SK-N-SH (cell line): Measurements from ENCODE around the gene COPZ1. TPM values are rescaled to one million over a fixed set of nuclear protein-coding genes. Genes with fewer than 3 reads are reported as not detected.

Experiments
- CTCF ChIA-PET: fragments of 300-600, 350-600 bp; formaldehyde crosslinking; extraction: SDS; loops from one replicate; lab custom pipeline; 2021; lab: Yijun Ruan, JAX
- POLR2A ChIA-PET: fragments of 350-600 bp; sonication (Branson Sonifier 250); formaldehyde crosslinking; extraction: SDS; loops from one replicate; lab custom pipeline; 2020; ENCODE audit warnings: antibody characterized with exemption, inconsistent platforms; lab: Yijun Ruan, JAX
- DNase-seq: peaks from one replicate; pipeline ENCODE4 v3.0.0; 2012
- H2AFZ ChIP-seq: fragments of 200-600 bp; sonication (generic); 2 replicates; pipeline ENCODE4 v1.8.1; 2016; ENCODE audit warnings: antibody characterized with exemption, mild to moderate bottlenecking, low read depth
- H3F3A ChIP-seq: fragments of 200-600 bp; sonication (generic); replicated peaks from 2 replicates; pipeline ENCODE3; 2016; ENCODE audit warnings: antibody characterized with exemption, mild to moderate bottlenecking; ENCODE audit not compliant: insufficient read depth
- H3K27ac ChIP-seq, 2 experiments: fragments of 200-500 bp in 1 of 2; fragments of 200-600 bp in 1 of 2; sonication (Bioruptor generic) in 1 of 2; sonication (generic), shearing (Covaris generic) in 1 of 2; 2 replicates each; pipeline versions ENCODE4 v1.5.1 to v1.6.1; 2014 to 2016; ENCODE audit warnings: low read depth in 2 of 2, inconsistent platforms in 1 of 2, low read length in 1 of 2, mild to moderate bottlenecking in 1 of 2, mixed read lengths in 1 of 2
- H3K27me3 ChIP-seq: fragments of 200-600 bp; sonication (generic), shearing (Covaris generic); 2 replicates; pipeline ENCODE4 v1.6.1; 2016; ENCODE audit warnings: mixed run types; ENCODE audit not compliant: insufficient read depth
- H3K36me3 ChIP-seq, 2 experiments: fragments of 200-500 bp in 1 of 2; fragments of 200-600 bp in 1 of 2; sonication (Bioruptor generic) in 1 of 2; sonication (generic) in 1 of 2; replicated peaks in 1 of 2; 2 replicates each; pipeline versions ENCODE3 to v1.5.1; 2014 to 2016; ENCODE audit warnings: low read length in 1 of 2, mild to moderate bottlenecking in 1 of 2; ENCODE audit not compliant: insufficient read depth in 2 of 2, control insufficient read depth in 1 of 2
- H3K4me1 ChIP-seq, 2 experiments: fragments of 200-500 bp in 1 of 2; fragments of 200-600 bp in 1 of 2; sonication (Bioruptor generic) in 1 of 2; sonication (generic), shearing (Covaris generic) in 1 of 2; 2 replicates each; pipeline versions ENCODE4 v1.5.1 to v1.6.1; 2014 to 2016; ENCODE audit warnings: low read depth in 1 of 2, low read length in 1 of 2, mixed run types in 1 of 2; ENCODE audit not compliant: insufficient read depth in 2 of 2, control insufficient read depth in 1 of 2
- H3K4me2 ChIP-seq: fragments of 200-600 bp; sonication (generic), shearing (Covaris generic); 2 replicates; pipeline ENCODE4 v1.6.1; 2017; ENCODE audit warnings: mixed run types
- H3K4me3 ChIP-seq, 2 experiments: fragments of 200-500 bp in 1 of 2; fragments of 200-600 bp in 1 of 2; sonication (Bioruptor generic) in 1 of 2; sonication (generic), shearing (Covaris generic) in 1 of 2; 2 replicates each; pipeline versions ENCODE4 v1.5.1 to v1.8.1; 2014 to 2016; ENCODE audit warnings: low read depth in 2 of 2, inconsistent platforms in 1 of 2, low read length in 1 of 2, mild to moderate bottlenecking in 1 of 2, mixed read lengths in 1 of 2, moderate library complexity in 1 of 2
- H3K79me2 ChIP-seq: fragments of 200-600 bp; sonication (generic); 2 replicates; pipeline ENCODE4 v1.8.1; 2017; ENCODE audit warnings: mild to moderate bottlenecking; ENCODE audit not compliant: insufficient read depth
- H3K9ac ChIP-seq: fragments of 200-600 bp; sonication (generic); 2 replicates; pipeline ENCODE4 v1.6.1; 2017; ENCODE audit warnings: mixed run types
- H3K9me2 ChIP-seq: fragments of 200-600 bp; sonication (generic); 2 replicates; pipeline ENCODE4 v1.6.1; 2017; ENCODE audit warnings: mixed run types
- H3K9me3 ChIP-seq: fragments of 200-600 bp; sonication (generic); 2 replicates; pipeline ENCODE4 v1.6.1; 2017; ENCODE audit warnings: mixed run types, mild to moderate bottlenecking, moderate library complexity
- H4K20me1 ChIP-seq: fragments of 200-600 bp; sonication (generic); 2 replicates; pipeline ENCODE4 v1.6.1; 2017; ENCODE audit warnings: mild to moderate bottlenecking, mixed run types; ENCODE audit not compliant: insufficient read depth
- CHD2 ChIP-seq: fragments of 150-350 bp; IDR thresholded peaks from 2 replicates; pipeline ENCODE4 v1.6.1; 2018; ENCODE audit warnings: low read length; ENCODE audit not compliant: partially characterized antibody
- ELF1 ChIP-seq: IDR thresholded peaks from 2 replicates; pipeline ENCODE4 v1.4.0; 2012
- EZH2phosphoT487 ChIP-seq: fragments of 200-600 bp; sonication (generic); IDR thresholded peaks from 2 replicates; pipeline ENCODE4 v1.6.1; 2017; ENCODE audit warnings: low read depth, mixed run types, mild to moderate bottlenecking, antibody characterized with exemption, moderate library complexity, borderline replicate concordance
- FOSL2 ChIP-seq: IDR thresholded peaks from 2 replicates; pipeline ENCODE4 v1.4.0; 2012; ENCODE audit warnings: low read depth, mild to moderate bottlenecking, moderate library complexity, borderline replicate concordance
- FOXJ3 ChIP-seq: sonication (generic); formaldehyde crosslinking; IDR thresholded peaks from 2 replicates; pipeline ENCODE4 v1.5.1; 2020; ENCODE audit warnings: mild to moderate bottlenecking, missing genetic modification reagents
- FOXM1 ChIP-seq: IDR thresholded peaks from 2 replicates; pipeline ENCODE4 v1.4.0; 2012; ENCODE audit warnings: low read depth, mild to moderate bottlenecking
- GABPA ChIP-seq: IDR thresholded peaks from 2 replicates; pipeline ENCODE4 v1.4.0; 2012; ENCODE audit warnings: low read depth, mild to moderate bottlenecking
- GATA2 ChIP-seq: sonication (generic); formaldehyde crosslinking; IDR thresholded peaks from 2 replicates; pipeline ENCODE4 v1.5.0; 2020; ENCODE audit warnings: mild to moderate bottlenecking, missing genetic modification reagents
- JUND ChIP-seq: IDR thresholded peaks from 2 replicates; pipeline ENCODE4 v1.4.0; 2012
- MEF2A ChIP-seq: IDR thresholded peaks from 2 replicates; pipeline ENCODE4 v1.4.0; 2012; ENCODE audit warnings: low read depth, borderline replicate concordance
- NRF1 ChIP-seq: IDR thresholded peaks from 2 replicates; pipeline ENCODE4 v1.6.1; 2012; ENCODE audit warnings: low read depth, mild to moderate bottlenecking, low read length
- RAD21 ChIP-seq: IDR thresholded peaks from 2 replicates; pipeline ENCODE4 v1.6.1; 2012; ENCODE audit warnings: mild to moderate bottlenecking, low read length
- RCOR1 ChIP-seq: fragments of 150-350 bp; IDR thresholded peaks from 2 replicates; pipeline ENCODE4 v1.6.1; 2017; ENCODE audit warnings: antibody characterized with exemption, low read length
- TAF1 ChIP-seq: IDR thresholded peaks from 2 replicates; pipeline ENCODE4 v1.6.1; 2012; ENCODE audit warnings: low read depth, mild to moderate bottlenecking, low read length, moderate library complexity, borderline replicate concordance
- TCF12 ChIP-seq: IDR thresholded peaks from 2 replicates; pipeline ENCODE4 v1.4.0; 2012
- YY1 ChIP-seq: IDR thresholded peaks from 2 replicates; pipeline ENCODE4 v1.4.0; 2012; ENCODE audit warnings: low read depth, mild to moderate bottlenecking
- WGBS: methylation state at CpG from one replicate; pipeline ENCODE4 v1.1.6; 2017; ENCODE audit warnings: low lambda C conversion rate; 5-methylcytosine and 5-hydroxymethylcytosine counted together
- polyA plus RNA-seq, 3 experiments: library from polyadenylated mRNA; depleted of rRNA; stranded (reverse); fragments of >200 nt; gene quantifications; 2 replicates each; pipeline ENCODE4 v1.2.3, GENCODE V29; 2012
- TF ChIP-seq, protein P1 (sequence below): fragments of 150-350 bp; IDR thresholded peaks from 2 replicates; pipeline ENCODE4 v1.6.1; 2017; ENCODE audit warnings: antibody characterized with exemption, low read length, low read depth, borderline replicate concordance
- TF ChIP-seq, protein P2 (sequence below): IDR thresholded peaks from 2 replicates; pipeline ENCODE4; 2012

Gene COPZ1
- polyA plus RNA-seq, 1 of the 3 experiments (the other 2 are of a cell fraction): 111 TPM

DNA sequence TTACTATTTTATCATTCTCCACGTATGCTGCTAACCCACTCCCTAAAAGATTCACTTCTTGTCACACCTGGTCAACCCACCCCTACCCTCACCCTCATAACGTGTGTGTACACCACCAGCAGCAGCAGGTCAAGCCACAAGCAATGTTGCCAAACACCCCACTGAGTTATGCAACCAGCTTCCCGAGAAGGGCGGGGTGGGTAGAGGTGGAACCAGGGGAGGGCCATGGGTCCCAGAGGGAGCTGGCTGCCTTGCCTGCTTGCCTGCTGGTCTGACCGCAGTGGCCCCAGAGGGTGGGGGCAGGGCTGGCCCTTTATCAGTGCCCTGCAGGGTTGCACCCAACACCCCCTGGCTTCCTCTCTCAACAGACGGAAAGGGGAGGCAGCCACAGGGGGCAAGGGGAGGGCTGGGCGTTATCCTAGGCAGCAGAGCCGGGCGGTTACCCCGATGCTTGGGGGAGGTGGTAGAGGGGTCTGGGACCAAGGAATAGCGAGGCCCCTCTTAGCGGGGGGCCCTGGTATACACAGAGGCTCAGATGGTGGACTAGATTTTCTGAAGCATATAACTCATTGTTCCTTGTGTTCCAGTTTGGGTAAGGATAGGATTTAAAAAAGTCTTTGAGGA lies 20.6 kb upstream of the COPZ1 start:
- POLR2A ChIA-PET: no interaction called here
- Histone ChIP-seq H3K27me3 (no peaks in the 10 kb centered on the region; the same call in 1 of the 2 replicates), H3K9me3 (no peaks in the 10 kb centered on the region), H3K9me2 (no peaks in the 10 kb centered on the region), H4K20me1 (no peaks in the 10 kb centered on the region), H3K9ac (no peak overlapping the region), H3K4me3 (no peak overlapping the region), H3F3A (peaks cover 3% of the 10 kb centered on the region), H2AFZ (no peak overlapping the region), H3K79me2 (no peaks in the 10 kb centered on the region), H3K36me3 (no peaks in the 10 kb centered on the region), H3K4me2 (no peak overlapping the region), H3K27ac (no peak overlapping the region), H3K4me1 (peaks cover 0 to 17% of the 10 kb centered on the region in 2 experiments; a peak in 1 of 4 replicates)
- WGBS: 64% methylated on average over 12 of the region's 12 CpGs
- no peak for DNase-seq
- CTCF ChIA-PET: interaction anchor here (1.1 kb wide), 1 partner anchor 90 kb away, joined by 3 read pairs; no protein-coding TSS in a partner anchor
- TF ChIP-seq, protein P1, sequence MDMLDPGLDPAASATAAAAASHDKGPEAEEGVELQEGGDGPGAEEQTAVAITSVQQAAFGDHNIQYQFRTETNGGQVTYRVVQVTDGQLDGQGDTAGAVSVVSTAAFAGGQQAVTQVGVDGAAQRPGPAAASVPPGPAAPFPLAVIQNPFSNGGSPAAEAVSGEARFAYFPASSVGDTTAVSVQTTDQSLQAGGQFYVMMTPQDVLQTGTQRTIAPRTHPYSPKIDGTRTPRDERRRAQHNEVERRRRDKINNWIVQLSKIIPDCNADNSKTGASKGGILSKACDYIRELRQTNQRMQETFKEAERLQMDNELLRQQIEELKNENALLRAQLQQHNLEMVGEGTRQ: no peak
- TF ChIP-seq GATA2 (CRISPR knock-in tag) (no peak), JUND (no peak), ELF1 (no peak), MEF2A (no peak), RAD21 (no peak), FOXM1 (no peak)

- no peaks in the 10 kb centered on the region for H3K9me2 ChIP-seq
- H3K27me3 ChIP-seq: no peaks in the 10 kb centered on the region; the same call in 1 of the 2 replicates
- TF ChIP-seq GABPA (no peak), YY1 (no peak), FOSL2 (no peak), FOXJ3 (no peak), NRF1 (no peak), CHD2 (no peak), TCF12 (no peak), ELF1 (no peak), EZH2phosphoT487 (no peak), RCOR1 (no peak), TAF1 (no peak)
- TF ChIP-seq, protein P2, sequence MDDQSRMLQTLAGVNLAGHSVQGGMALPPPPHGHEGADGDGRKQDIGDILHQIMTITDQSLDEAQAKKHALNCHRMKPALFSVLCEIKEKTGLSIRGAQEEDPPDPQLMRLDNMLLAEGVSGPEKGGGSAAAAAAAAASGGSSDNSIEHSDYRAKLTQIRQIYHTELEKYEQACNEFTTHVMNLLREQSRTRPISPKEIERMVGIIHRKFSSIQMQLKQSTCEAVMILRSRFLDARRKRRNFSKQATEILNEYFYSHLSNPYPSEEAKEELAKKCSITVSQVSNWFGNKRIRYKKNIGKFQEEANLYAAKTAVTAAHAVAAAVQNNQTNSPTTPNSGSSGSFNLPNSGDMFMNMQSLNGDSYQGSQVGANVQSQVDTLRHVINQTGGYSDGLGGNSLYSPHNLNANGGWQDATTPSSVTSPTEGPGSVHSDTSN: no peak
- TF ChIP-seq, protein P1: no peak
- H3K79me2 ChIP-seq: no peaks in the 10 kb centered on the region
- no peaks in the 10 kb centered on the region for H4K20me1 ChIP-seq
- ChIA-PET CTCF (interaction anchor here (0.6 to 1.9 kb wide), 12 partner anchors 13 to 630 kb away, joined by 3 to 13 read pairs (median 4); partner anchors contain the start of genes CBX5 and HOXC10), POLR2A (interaction anchor here (1.3 to 1.6 kb wide), 2 partner anchors 11 to 28 kb away, joined by 3 to 4 read pairs; no protein-coding TSS in a partner anchor)
- no peak overlapping the region for H3K27ac ChIP-seq
- no peaks in the 10 kb centered on the region for H3K9me3 ChIP-seq
- H3F3A ChIP-seq: no peaks in the 10 kb centered on the region
- no peak overlapping the region for H2AFZ ChIP-seq
- peak; percentile 59 for DNase-seq
- no peak overlapping the region for H3K9ac ChIP-seq
- H3K4me1 ChIP-seq: peaks cover 0 to 7% of the 10 kb centered on the region in 2 experiments; a peak in 1 of 4 replicates
- H3K4me3 ChIP-seq: no peak overlapping the region
- no peaks in the 10 kb centered on the region for H3K36me3 ChIP-seq
- WGBS: 52% methylated on average over 7 of the region's 8 CpGs
- no peak overlapping the region for H3K4me2 ChIP-seq
Measured at GRCh38 chr12:54306925-54307741, 17.8 kb upstream of the COPZ1 start.
